Measurements from ENCODE around the gene RAB37.
A peak's percentile ranks its signal among the peaks of the same experiment; 100 is the strongest.

RAB37 gene

DNA sequence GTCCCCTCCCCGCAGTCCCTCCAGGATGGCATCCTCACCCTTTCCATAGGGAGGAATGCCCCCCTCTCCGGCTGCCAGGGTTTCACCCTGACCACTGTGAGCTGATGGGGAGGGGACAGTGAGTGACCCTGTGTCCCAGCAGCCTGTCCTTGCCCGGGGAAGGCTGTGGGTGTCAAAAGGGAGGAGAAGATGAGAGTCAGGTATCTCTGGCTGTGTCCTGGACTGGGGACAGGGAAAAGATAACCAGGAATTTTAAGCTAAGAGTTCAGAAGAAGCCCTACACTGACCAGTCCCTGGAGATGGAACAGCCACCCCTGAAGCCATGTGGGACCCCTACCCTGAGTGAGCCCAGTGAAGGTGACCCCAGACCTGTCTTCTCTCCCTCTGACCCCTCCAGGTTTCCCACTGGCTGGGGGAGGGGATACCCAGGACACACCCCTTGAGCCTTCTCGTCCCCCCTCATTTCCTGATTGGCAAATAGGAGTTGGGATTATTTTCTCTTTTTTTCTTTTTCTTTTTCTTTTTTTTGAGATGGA is 27.8 kb downstream of the RAB37 start:
- DNase-seq: no peak

DNA sequence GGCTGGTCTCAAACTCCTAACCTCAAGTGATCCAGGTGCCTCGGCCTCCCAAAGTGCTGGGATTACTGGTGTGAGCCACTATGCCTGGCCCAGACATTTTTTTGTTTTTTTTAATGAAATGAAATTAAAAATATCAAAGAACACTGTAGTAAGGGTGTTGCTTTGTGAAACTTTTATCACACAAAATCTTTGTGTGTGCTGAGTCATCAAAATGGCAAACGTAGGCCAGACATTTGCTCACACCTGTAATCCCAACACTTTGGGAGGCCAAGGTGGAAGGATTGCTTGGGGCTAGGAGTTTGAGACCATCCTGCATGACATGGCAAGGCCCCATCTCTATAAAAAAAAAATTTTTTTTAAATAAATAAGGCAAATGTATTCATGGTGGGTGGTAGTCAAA is 29.4 kb downstream of the RAB37 start:
- DNase-seq: no peak

DNA sequence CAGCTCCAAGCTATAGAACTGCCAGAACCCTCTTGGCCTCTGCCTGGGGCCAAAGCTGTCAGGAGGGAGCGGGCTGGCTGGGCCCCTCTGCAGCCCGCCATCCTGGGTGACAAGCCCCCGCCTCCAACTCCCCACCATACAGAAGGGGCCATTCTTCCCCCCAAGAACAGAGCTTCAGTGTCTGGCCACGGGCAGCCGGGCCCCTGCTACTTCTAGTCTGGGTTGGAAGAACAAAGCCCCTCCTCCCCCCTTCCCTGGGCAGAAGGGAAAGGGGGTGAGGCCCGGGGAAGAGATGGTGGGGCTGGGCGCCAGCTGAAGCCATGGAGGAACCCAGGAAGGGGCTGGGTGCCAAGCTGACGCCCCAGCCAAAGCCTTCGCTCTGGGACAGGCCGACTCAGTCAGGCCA is 30.1 kb downstream of the RAB37 start:
- no peak for DNase-seq

GRCh38 chr17:74768069-74768762 is 31.2 kb downstream of the RAB37 start:
- no peak for DNase-seq

GRCh38 chr17:74768763-74769114 is 31.7 kb downstream of the RAB37 start:
- no peak for DNase-seq

- no peak for DNase-seq
Observed at GRCh38 chr17:74769266-74769855, 32.3 kb downstream of the RAB37 start.

- DNase-seq: no peak
Observed at GRCh38 chr17:74769856-74770497, 32.9 kb downstream of the RAB37 start.

- no peak for DNase-seq
Observed at GRCh38 chr17:74770498-74771318, 33.7 kb downstream of the RAB37 start.

DNA sequence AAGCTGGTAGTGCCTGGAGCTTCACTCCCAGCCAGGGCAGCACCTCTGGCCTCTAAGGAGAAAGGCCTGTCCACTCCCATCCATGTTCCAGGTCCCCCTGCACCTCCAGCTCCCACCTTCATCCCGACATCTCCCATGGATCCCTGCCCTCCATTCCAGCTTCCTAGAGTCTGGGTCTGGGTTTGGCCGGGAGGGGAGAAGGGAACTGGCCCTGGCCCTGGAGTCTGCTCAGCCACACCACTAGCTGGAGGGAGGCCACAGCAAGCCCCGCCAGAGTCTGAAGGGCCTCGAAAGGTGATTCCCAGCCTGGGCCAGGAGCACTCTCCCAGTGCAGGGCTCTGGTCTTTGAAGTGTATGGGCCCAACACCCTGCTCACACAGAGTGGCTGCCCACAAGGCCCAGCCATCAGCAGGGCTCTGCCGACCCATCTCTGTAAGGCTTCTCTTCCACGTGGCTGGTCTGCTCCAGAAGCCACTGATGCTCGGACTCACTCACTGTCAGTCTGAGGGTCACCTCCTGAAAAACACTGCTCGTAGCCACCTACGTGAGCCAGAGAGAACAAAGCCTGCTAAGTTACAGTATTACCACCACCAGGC is 34.4 kb downstream of the RAB37 start:
- DNase-seq: no peak

- DNase-seq: no peak
Observed at GRCh38 chr17:74772053-74772452, 35.0 kb downstream of the RAB37 start.

DNA sequence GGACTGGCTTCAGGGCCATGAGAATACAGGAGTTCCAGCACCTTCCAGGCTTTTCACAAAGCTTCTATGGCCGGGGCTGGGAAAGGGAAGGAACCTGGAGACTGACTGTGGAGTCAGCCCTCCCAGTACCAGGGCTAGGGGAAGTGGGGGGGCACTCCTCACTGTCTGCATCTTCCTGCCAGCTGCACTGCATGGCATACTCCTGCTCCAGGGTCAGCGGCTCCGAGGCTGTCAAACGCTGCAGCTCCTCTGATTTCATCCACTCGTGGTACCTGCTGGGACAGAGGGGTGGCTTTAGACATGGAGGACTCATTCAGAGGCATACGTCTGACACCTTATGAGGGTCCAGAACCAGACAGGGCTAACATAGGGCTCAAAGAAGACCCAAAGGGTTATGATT is 36.4 kb downstream of the RAB37 start:
- DNase-seq: no peak

DNA sequence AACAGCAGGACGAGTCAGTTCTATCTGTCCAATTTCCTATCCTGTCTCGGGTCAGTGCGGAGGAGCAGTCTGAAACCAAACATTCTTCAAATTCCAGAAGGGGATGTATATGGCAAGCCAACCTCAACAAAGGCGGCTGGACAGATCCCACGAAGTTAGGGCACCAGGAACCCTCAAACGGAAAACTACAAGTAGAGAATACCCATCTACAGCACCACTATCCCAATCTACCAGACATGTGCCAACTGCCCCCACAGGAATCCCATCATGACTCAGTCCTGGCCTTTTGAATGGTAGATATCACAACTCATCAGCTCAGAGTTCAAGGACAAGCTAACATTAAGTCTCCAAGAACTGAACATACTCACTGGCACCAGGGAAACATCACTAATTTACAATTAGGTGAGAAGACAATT is 36.8 kb downstream of the RAB37 start:
- DNase-seq: no peak

DNA sequence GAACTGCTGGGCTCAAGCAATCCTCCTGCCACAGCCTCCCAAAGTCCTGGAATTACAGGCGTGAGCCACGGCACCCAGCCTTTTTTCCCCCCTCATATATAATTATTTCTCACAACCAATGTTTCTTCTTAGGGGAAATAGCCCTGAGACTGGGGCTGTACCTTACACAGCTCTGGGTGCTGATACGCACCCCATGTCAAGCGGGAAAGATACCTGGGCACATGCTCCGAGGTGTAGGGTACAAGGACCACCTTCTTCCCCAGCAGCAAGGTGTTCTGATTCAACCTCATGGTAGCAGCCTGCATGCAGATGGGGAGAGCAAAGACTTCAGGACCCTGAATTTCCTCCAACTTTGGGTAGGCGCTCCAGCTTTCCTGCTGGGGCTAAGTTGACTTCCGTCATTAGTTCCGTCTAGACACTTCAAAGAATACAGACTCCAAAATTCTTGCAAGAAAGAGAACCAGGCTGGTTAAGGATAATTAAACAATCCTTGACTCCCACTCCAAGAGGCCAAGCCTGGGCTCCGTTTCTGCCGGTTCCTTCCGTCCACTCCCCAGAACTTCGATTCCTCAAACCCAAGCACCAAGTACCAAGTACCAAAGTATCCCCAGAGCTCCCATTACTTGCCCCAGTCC is 38.5 kb downstream of the RAB37 start:
- no peak for DNase-seq

- peak; percentile 50 for DNase-seq
Observed at GRCh38 chr17:74776044-74776962, 39.2 kb downstream of the RAB37 start, which contains the start of gene NAT9. NAT9 (minus strand) TSS chr17:74776345; CDS start chr17:74775698, 647 bp downstream.

GRCh38 chr17:74776990-74777389 is 39.9 kb downstream of the RAB37 start:
- DNase-seq: no peak

- peak; percentile 24 for DNase-seq
Observed at GRCh38 chr17:74777901-74778515, 41.0 kb downstream of the RAB37 start.

DNA sequence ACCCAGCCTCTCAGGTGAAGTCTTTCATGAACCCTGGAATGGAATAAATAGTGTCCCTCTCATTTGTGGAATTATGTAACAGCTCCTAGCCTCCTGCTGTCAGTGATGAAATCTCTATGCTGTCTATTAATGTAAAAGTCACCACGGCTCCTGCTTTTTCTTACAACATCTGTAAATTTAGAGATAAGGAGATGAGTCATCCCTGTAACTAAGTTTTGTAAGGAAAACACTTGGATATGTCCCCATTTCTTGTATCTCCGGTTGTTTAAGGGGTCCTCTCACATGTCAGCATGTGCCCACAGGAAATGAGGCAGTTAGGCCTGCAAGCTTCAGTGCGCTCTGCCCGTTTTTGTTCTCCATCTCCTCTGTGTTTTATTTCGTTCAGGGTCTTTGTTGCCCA is 41.9 kb downstream of the RAB37 start:
- peak; percentile 99 for DNase-seq

- no peak for DNase-seq
Observed at GRCh38 chr17:74779501-74779900, 42.4 kb downstream of the RAB37 start.

DNA sequence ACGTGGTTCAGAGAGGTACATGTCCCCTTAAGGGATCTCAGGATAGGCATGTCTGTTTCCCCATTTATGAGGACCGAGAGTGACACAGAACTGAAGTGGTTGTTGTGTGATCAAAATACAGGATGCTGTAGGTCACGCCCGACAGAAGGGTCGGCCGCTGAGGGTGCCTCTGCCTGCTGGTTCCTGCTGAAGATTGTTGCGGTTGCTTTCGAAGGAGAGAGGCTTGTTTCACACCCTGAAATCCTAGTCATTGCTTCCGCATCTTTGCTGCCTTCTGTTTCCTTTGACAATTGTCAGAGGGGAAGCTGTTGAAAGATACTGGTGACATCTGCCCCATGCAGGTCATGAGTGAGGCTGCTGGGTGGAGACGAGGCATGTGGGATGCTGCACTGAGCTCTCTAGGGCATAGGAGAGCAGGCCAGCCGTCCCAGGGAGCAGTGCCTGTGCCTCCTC is 42.9 kb downstream of the RAB37 start:
- peak; percentile 99 for DNase-seq

DNA sequence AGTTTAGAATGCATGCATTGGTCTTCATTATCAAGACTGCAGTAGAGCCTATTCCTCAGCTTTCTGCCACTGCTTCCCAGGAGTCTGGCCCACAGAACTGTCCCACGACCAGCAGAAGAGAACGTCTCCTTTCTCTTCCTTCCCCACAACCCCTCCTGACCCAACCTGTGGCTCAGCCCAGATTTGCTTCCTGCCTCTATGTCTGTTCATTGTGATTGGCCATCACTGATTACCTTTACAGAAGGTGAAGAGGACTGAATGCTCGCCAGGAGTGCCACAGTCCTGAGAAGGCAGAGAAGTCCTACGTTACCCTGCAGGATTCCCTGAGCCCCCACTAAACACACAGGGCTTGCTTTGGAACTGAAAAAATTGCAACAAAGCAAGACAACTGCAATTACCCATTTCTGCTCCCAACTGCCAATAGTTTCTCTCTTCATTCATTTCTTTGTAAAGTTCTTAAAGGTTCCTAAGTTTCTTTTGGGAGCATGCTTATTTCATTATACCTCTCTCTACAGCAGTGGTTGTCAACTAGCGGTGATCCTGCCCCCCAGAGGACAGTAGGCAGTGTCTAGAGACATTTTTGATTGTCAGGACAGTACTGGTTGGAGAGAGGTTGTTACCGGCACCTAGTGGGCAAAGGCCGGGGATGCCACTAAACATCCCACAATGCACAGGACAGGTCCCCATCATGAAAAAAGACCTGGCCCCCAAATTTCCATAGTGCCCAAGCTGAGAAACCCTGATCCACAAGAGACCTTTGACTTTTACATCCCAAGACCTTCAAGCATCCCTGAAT is 43.6 kb downstream of the RAB37 start:
- DNase-seq: no peak
